Gastrocnemius medialis (tissue), 4 donors: ENCODE measurements around the gene RHBDL1.

Experiments
- CTCF ChIP-seq, 5 experiments: fragments of 450-650 bp in 3 of 5; fragments of 200-600 bp in 2 of 5; sonication (generic) in 2 of 5; IDR thresholded peaks in 4 of 5; conservative IDR thresholded peaks in 1 of 5; 1 replicate in 4 of 5; 2 replicates in 1 of 5; pipeline ENCODE4 v1.5.1; 2016 to 2019; ENCODE audit warnings: antibody characterized with exemption in 5 of 5, mild to moderate bottlenecking in 3 of 5, moderate library complexity in 3 of 5
- POLR2A ChIP-seq, 2 donors: fragments of 450-650 bp; IDR thresholded peaks; one replicate each; pipeline ENCODE4 v1.6.1; 2017; ENCODE audit warnings: antibody characterized with exemption in 2 of 2, mild to moderate bottlenecking in 2 of 2, moderate library complexity in 2 of 2

DNA sequence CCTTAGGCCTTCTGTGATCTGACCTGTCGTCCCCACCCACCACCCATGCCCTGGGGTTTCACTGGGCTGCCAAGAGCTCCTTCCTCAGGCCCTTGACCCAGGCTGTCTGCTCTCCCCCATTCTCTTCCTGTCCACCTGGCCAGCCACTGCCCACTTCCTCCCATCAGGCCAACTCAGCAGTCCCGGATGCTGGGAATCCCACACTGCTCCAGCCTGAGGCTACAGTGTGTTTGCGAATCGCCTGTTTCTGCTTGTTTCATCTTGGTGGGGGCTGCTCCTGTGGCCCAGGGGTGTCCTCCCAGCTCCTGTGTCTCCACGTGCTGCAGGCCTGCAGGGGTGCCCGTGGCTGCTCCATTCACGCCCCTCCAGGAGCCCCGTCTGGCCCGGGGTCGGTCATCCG is 38.6 kb downstream of the RHBDL1 start:
- no peak for TF ChIP-seq CTCF (IDR thresholded peaks at IDR 0.05 in 4 of 5, conservative IDR thresholded peaks at IDR 0.05 in 1 of 5)
- no peak for TF ChIP-seq POLR2A (IDR thresholded peaks at IDR 0.05)
